Natural killer cell (primary cell): ENCODE data around the gene PSAP. TPM values are rescaled to one million over a fixed set of nuclear protein-coding genes. Genes with fewer than 3 reads are reported as not detected.
A peak's percentile ranks its signal among the peaks of the same experiment; 100 is the strongest.
"Not testable (repeated sequence)": the region's sequence is repeated elsewhere in the genome, so short reads cannot be mapped to it uniquely, and the experiment has no call there.

Experiments
- ATAC-seq, 3 donors: fragments of 150-1000 bp in 2 of 3; fragments of 200-7000 bp in 1 of 3; cut with Tn5 transposase; 1 replicate in 1 of 3; 2 replicates in 2 of 3; pipeline ENCODE4 v1.10.0; 2021; ENCODE audit warnings: mild to moderate bottlenecking in 2 of 3, moderate library complexity in 2 of 3
- DNase-seq, 2 donors: peaks; one replicate each; pipeline versions ENCODE4 v3.0.0 to v3.0.0-alpha.2; 2013 to 2021; ENCODE audit warnings: mixed read lengths in 1 of 2
- H3K27ac ChIP-seq: one replicate; pipeline ENCODE4 v1.5.1; 2013; ENCODE audit warnings: mild to moderate bottlenecking, low read length
- H3K27me3 ChIP-seq: one replicate; pipeline ENCODE4 v1.6.1; 2013; ENCODE audit warnings: low read length; ENCODE audit not compliant: control insufficient read depth, insufficient read depth
- H3K36me3 ChIP-seq: one replicate; pipeline ENCODE4 v1.6.1; 2013; ENCODE audit warnings: low read length; ENCODE audit not compliant: control insufficient read depth, insufficient read depth
- H3K4me1 ChIP-seq: one replicate; pipeline ENCODE4 v1.6.1; 2013; ENCODE audit warnings: low read length; ENCODE audit not compliant: control insufficient read depth, insufficient read depth
- H3K4me3 ChIP-seq: one replicate; pipeline ENCODE4 v1.5.1; 2013; ENCODE audit warnings: low read length
- H3K9me3 ChIP-seq: one replicate; pipeline ENCODE4 v1.6.1; 2013; ENCODE audit warnings: low read length; ENCODE audit not compliant: control insufficient read depth, insufficient read depth
- H3K27ac Mint-ChIP-seq, 2 donors: one replicate each; pipeline ENCODE4 v1.8.0; 2022; ENCODE audit warnings: mild to moderate bottlenecking in 2 of 2, mixed read lengths in 2 of 2, moderate library complexity in 1 of 2
- H3K27me3 Mint-ChIP-seq, 2 donors: one replicate each; pipeline ENCODE4 v1.8.0; 2022; ENCODE audit warnings: low read depth in 2 of 2, mixed read lengths in 2 of 2
- H3K36me3 Mint-ChIP-seq: one replicate; pipeline ENCODE4 v1.8.0; 2022; ENCODE audit warnings: mixed read lengths
- H3K4me1 Mint-ChIP-seq, 2 donors: one replicate each; pipeline ENCODE4 v1.8.0; 2022; ENCODE audit warnings: mixed read lengths in 2 of 2
- H3K4me3 Mint-ChIP-seq: one replicate; pipeline ENCODE4 v1.8.0; 2022; ENCODE audit warnings: mild to moderate bottlenecking, moderate library complexity, mixed read lengths
- H3K9me3 Mint-ChIP-seq, 2 donors: one replicate each; pipeline ENCODE4 v1.8.0; 2022; ENCODE audit warnings: mixed read lengths in 2 of 2
- CTCF ChIP-seq: fragments of 200-600 bp; IDR thresholded peaks from one replicate; pipeline ENCODE4 v1.8.0; 2022; ENCODE audit warnings: antibody characterized with exemption
- WGBS: methylation state at CpG from one replicate; pipeline ENCODE4 v1.1.7; 2013; ENCODE audit warnings: missing lambda C conversion rate; ENCODE audit not compliant: insufficient coverage; 5-methylcytosine and 5-hydroxymethylcytosine counted together
- intact Hi-C: fragments of 100-400 bp; cut with micrococcal nuclease; formaldehyde crosslinking; loops from one replicate; pipeline ENCODE4 v1.14.2; 2022
- total RNA-seq, 4 donors: library from RNA; stranded (reverse); fragments of 120-200 nt in 1 of 4; gene quantifications; one replicate each; pipeline versions ENCODE4 v1.2.3 to v1.2.4, GENCODE V29; 2013 to 2022

Gene PSAP
- total RNA-seq, 3 donors from 2014 or later (not counting 1 experiment from before 2014, with no cell fraction given): 324 to 488 (median 428) TPM

- Mint-ChIP-seq H3K27ac (no peak overlapping the region), H3K9me3 (no peaks in the 10 kb centered on the region), H3K4me3 (no peak overlapping the region), H3K36me3 (no peaks in the 10 kb centered on the region), H3K4me1 (peaks cover 9 to 11% of the 10 kb centered on the region in 2 donors), H3K27me3 (peaks cover 14 to 20% of the 10 kb centered on the region in 2 donors)
- 71% methylated on average over 4 of the region's 4 CpGs for WGBS
- ATAC-seq (no peak), DNase-seq (no peak)
- Histone ChIP-seq H3K4me3 (no peak overlapping the region), H3K27ac (peak overlapping the region; percentile 42), H3K4me1 (peaks cover 45% of the 10 kb centered on the region), H3K27me3 (peaks cover 4% of the 10 kb centered on the region), H3K36me3 (no peaks in the 10 kb centered on the region), H3K9me3 (no peaks in the 10 kb centered on the region)
- TF ChIP-seq CTCF: no peak
- intact Hi-C loops: no loop called here
These were observed 36.7 kb upstream of the PSAP start for GRCh38 chr10:71887743-71888142.

DNA sequence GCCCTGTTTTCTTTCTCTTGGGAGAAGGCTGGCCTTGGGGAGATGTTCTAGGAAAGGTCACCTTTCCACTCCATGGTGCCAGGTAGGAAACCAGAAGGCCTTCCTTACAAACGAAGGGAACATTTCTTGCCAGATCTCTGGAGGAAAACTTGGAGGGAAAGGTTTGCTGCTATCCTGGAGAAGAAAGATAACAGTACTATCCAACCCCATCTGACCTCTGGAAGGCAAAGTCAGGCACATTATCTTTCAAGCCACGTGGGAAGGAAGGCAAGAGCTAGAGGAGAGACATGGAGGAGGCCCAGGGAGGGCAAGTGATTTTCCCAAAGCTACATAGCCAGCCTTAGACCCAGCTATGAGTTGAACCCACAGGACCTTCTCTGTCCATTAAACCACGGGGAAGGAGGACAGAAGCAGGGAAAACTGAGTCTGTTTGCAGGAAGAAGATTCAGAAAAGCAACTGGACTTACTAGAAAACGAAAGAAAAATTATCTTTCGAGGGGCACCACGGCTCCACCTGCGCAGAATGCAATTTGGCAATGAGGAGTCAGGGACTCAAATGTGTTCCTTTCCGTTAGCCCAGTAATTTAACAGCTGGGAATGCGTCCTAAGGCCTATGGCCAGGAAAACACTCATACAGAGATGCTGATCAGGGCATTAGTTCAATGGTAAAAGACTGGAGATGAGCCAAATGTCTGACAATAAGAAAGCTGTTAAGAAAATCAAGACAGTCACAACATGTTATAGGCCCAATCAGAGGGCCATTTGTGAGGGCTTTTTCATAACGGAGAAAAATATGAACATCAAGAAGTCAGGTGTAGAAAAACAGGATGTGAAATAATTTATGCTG lies 32.0 kb upstream of the PSAP start:
- Histone ChIP-seq H3K9me3 (no peaks in the 10 kb centered on the region), H3K4me1 (peaks cover 20% of the 10 kb centered on the region), H3K4me3 (no peak overlapping the region), H3K36me3 (no peaks in the 10 kb centered on the region), H3K27me3 (no peaks in the 10 kb centered on the region), H3K27ac (no peak overlapping the region)
- Mint-ChIP-seq H3K4me1 (peaks cover 0 to 6% of the 10 kb centered on the region in 2 donors), H3K27ac (no peak overlapping the region), H3K9me3 (no peaks in the 10 kb centered on the region), H3K36me3 (no peaks in the 10 kb centered on the region), H3K4me3 (no peak overlapping the region), H3K27me3 (peaks cover 5 to 9% of the 10 kb centered on the region in 2 donors)
- no peak for DNase-seq
- ATAC-seq: no peak
- 66% methylated on average over 9 of the region's 10 CpGs for WGBS
- TF ChIP-seq CTCF: no peak
- intact Hi-C loops: no loop called here

- Histone ChIP-seq H3K4me1 (peaks cover 16% of the 10 kb centered on the region), H3K27me3 (no peaks in the 10 kb centered on the region), H3K27ac (no peak overlapping the region), H3K9me3 (no peaks in the 10 kb centered on the region), H3K36me3 (no peaks in the 10 kb centered on the region), H3K4me3 (no peak overlapping the region)
- peaks cover 0 to 6% of the 10 kb centered on the region in 2 donors for H3K4me1 Mint-ChIP-seq
- no peaks in the 10 kb centered on the region for H3K9me3 Mint-ChIP-seq
- DNase-seq: no peak
- H3K4me3 Mint-ChIP-seq: no peak overlapping the region
- WGBS: 84% methylated on average over 9 of the region's 9 CpGs
- no peak for ATAC-seq
- TF ChIP-seq CTCF: no peak
- intact Hi-C loops: no loop called here
- no peak overlapping the region for H3K27ac Mint-ChIP-seq
- H3K36me3 Mint-ChIP-seq: no peaks in the 10 kb centered on the region
- peaks cover 0 to 7% of the 10 kb centered on the region in 2 donors for H3K27me3 Mint-ChIP-seq
These were observed 30.8 kb upstream of the PSAP start for GRCh38 chr10:71881647-71882355.

DNA sequence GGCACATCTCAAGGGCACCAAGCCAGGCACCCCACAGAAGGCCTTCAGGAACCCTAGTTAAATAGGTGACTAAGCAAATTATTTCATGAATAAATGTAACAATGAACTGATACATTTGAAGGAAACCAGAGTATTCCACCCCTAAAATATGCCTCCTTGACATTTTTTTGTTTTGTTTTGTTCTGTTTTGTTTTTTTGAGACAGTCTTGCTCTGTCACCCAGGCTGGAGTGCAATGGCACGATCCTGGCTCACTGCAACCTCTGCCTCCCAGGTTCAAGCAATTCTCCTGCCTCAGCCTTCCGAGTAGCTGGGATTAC lies 30.2 kb upstream of the PSAP start:
- H3K9me3 ChIP-seq, H3K36me3 Mint-ChIP-seq, H3K27me3 Mint-ChIP-seq, DNase-seq, H3K4me3 ChIP-seq, H3K9me3 Mint-ChIP-seq, H3K4me1 Mint-ChIP-seq, H3K27me3 ChIP-seq, H3K27ac Mint-ChIP-seq, ATAC-seq, H3K36me3 ChIP-seq, intact Hi-C loops, H3K4me3 Mint-ChIP-seq, H3K27ac ChIP-seq: not testable (repeated sequence)
- 100% methylated on average over 2 of the region's 2 CpGs for WGBS
- H3K4me1 ChIP-seq: peaks cover 16% of the 10 kb centered on the region
